HG03565 (cell line): ENCODE measurements around the gene TWSG1.
"Not testable (repeated sequence)": the region's sequence is repeated elsewhere in the genome, so short reads cannot be mapped to it uniquely, and the experiment has no call there.

ENCODE experiments used
- ATAC-seq: cut with Tn5 transposase; IDR thresholded peaks from one replicate; pipeline ENCODE4 v1.9.1; 2021; ENCODE audit warnings: mild to moderate bottlenecking, moderate library complexity; ENCODE audit not compliant: unreplicated experiment

TWSG1 gene

GRCh38 chr18:9422816-9423519 lies 88.4 kb downstream of the TWSG1 start:
- no peak for ATAC-seq

GRCh38 chr18:9423648-9424047 lies 89.1 kb downstream of the TWSG1 start:
- ATAC-seq = not testable (repeated sequence)

- not testable (repeated sequence) for ATAC-seq
Observed at GRCh38 chr18:9424235-9424634, 89.7 kb downstream of the TWSG1 start.

GRCh38 chr18:9426753-9427152 lies 92.2 kb downstream of the TWSG1 start:
- ATAC-seq = no peak

GRCh38 chr18:9428301-9428706 lies 93.7 kb downstream of the TWSG1 start:
- no peak for ATAC-seq

- ATAC-seq = no peak
Observed at GRCh38 chr18:9428862-9429661, 94.5 kb downstream of the TWSG1 start.

- no peak for ATAC-seq
Observed at GRCh38 chr18:9429662-9429993, 95.1 kb downstream of the TWSG1 start.

- not testable (repeated sequence) for ATAC-seq
Observed at GRCh38 chr18:9430315-9430714, 95.7 kb downstream of the TWSG1 start.

GRCh38 chr18:9431296-9431695 lies 96.7 kb downstream of the TWSG1 start:
- no peak for ATAC-seq

GRCh38 chr18:9433122-9433521 lies 98.5 kb downstream of the TWSG1 start:
- not testable (repeated sequence) for ATAC-seq

GRCh38 chr18:9433671-9434121 lies 99.1 kb downstream of the TWSG1 start:
- no peak for ATAC-seq

- no peak for ATAC-seq
Observed at GRCh38 chr18:9434122-9434701, 99.6 kb downstream of the TWSG1 start.

- no peak for ATAC-seq
Observed at GRCh38 chr18:9435041-9435440, 100.5 kb downstream of the TWSG1 start.

GRCh38 chr18:9436206-9436929 lies 101.8 kb downstream of the TWSG1 start:
- no peak for ATAC-seq

- no peak for ATAC-seq
Observed at GRCh38 chr18:9437021-9437437, 102.5 kb downstream of the TWSG1 start.

GRCh38 chr18:9437672-9438071 lies 103.1 kb downstream of the TWSG1 start:
- ATAC-seq = no peak

- no peak for ATAC-seq
Observed at GRCh38 chr18:9441061-9441460, 106.5 kb downstream of the TWSG1 start.

- no peak for ATAC-seq
Observed at GRCh38 chr18:9444549-9444948, 110.0 kb downstream of the TWSG1 start.

- ATAC-seq = no peak
Observed at GRCh38 chr18:9446839-9447238, 112.3 kb downstream of the TWSG1 start.

GRCh38 chr18:9447334-9447733 lies 112.8 kb downstream of the TWSG1 start:
- no peak for ATAC-seq
